T-helper 2 cell treated with Interferon-gamma antibody and Interleukin-4, amounts not matched to agents 5 μg/mL and 100 μg/mL, for 36 hours (primary cell): ENCODE data around the gene SPATS2.
A peak's percentile ranks its signal among the peaks of the same experiment; 100 is the strongest.
"Not testable (repeated sequence)": the region's sequence is repeated elsewhere in the genome, so short reads cannot be mapped to it uniquely, and the experiment has no call there.

Experiments
- DNase-seq: peaks from one replicate; pipeline ENCODE4 v3.0.0; 2021; ENCODE audit warnings: low spot score
- H3K27ac Mint-ChIP-seq: one replicate; pipeline ENCODE4 v1.8.0; 2021; ENCODE audit warnings: mild to moderate bottlenecking, mixed read lengths
- H3K27me3 Mint-ChIP-seq: one replicate; pipeline ENCODE4 v1.8.0; 2021; ENCODE audit warnings: low read depth, mixed read lengths
- H3K36me3 Mint-ChIP-seq: one replicate; pipeline ENCODE4 v1.8.0; 2021; ENCODE audit warnings: low read depth, mixed read lengths
- H3K4me1 Mint-ChIP-seq: one replicate; pipeline ENCODE4 v1.8.0; 2021; ENCODE audit warnings: low read depth, mixed read lengths
- H3K4me3 Mint-ChIP-seq: one replicate; pipeline ENCODE4 v1.8.0; 2022; ENCODE audit warnings: mild to moderate bottlenecking, moderate library complexity, mixed read lengths
- H3K9me3 Mint-ChIP-seq: one replicate; pipeline ENCODE4 v1.8.0; 2021; ENCODE audit warnings: mixed read lengths

The SPATS2 gene

GRCh38 chr12:49428793-49429192, 61.5 kb downstream of the SPATS2 start:
- H3K27ac Mint-ChIP-seq = no peak overlapping the region
- H3K4me3 Mint-ChIP-seq = no peak overlapping the region
- DNase-seq = no peak
- no peaks in the 10 kb centered on the region for H3K9me3 Mint-ChIP-seq
- no peaks in the 10 kb centered on the region for H3K36me3 Mint-ChIP-seq
- H3K4me1 Mint-ChIP-seq = no peaks in the 10 kb centered on the region
- H3K27me3 Mint-ChIP-seq = no peaks in the 10 kb centered on the region

DNA sequence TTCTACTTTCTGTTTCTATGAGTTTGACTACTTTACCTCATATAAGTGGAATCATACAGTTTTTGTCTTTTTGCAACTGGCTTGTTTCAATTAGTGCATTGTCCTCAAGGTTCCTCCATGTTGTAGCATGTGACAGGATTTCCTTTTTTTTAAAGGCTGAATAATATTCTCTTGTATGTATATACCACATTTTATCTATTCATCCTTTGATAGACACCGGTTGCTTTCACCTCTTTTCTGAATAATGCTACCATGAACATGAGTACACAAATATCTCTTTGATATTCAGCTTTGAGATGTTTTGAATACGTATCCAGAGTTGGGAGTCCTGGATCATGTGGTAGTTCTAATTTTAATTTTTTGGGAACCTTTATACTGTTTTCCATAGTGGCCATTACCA, 65.4 kb downstream of the SPATS2 start:
- H3K9me3 Mint-ChIP-seq = no peaks in the 10 kb centered on the region
- H3K36me3 Mint-ChIP-seq = no peaks in the 10 kb centered on the region
- no peak overlapping the region for H3K4me3 Mint-ChIP-seq
- no peak overlapping the region for H3K27ac Mint-ChIP-seq
- H3K27me3 Mint-ChIP-seq = no peaks in the 10 kb centered on the region
- no peak for DNase-seq
- no peaks in the 10 kb centered on the region for H3K4me1 Mint-ChIP-seq

DNA sequence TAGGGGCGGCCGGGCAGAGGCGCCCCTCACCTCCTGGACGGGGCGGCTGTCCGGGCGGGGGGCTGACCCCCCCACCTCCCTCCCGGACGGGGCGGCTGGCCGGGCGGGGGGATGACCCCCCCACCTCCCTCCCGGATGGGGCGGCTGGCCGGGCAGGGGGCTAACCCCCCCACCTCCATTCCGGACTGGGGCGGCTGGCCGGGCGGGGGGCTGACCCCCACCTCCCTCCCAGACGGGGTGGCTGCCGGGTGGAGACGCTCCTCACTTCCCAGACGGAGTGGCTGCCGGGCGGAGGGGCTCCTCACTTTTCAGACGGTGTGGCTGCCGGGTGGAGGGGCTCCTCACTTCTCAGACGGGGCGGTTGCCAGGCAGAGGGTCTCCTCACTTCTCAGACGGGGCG, 69.5 kb downstream of the SPATS2 start:
- H3K27me3 Mint-ChIP-seq, H3K36me3 Mint-ChIP-seq, H3K9me3 Mint-ChIP-seq, H3K4me1 Mint-ChIP-seq, DNase-seq, H3K27ac Mint-ChIP-seq, H3K4me3 Mint-ChIP-seq: not testable (repeated sequence)

DNA sequence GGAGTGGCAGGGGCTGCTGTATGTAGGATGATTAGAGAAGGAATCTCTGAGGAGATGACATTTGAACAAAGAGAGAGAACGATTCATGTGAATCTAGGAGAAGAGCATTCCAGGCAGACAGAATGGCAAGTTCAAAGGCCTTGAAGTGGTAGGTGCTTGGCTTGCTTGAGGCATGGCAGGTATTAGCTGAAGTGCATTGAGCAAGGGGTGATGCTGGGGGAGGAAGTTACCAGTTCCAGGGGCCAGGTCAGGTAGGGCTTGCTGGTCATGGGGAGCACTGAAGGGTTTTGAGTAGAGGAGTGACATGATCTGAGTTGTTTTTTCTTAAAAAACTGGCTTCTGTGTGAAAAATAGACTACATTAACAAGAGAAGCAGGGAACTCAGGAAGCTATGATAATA, 71.8 kb downstream of the SPATS2 start:
- H3K4me3 Mint-ChIP-seq = no peak overlapping the region
- H3K27ac Mint-ChIP-seq = no peak overlapping the region
- H3K4me1 Mint-ChIP-seq = peaks cover 4% of the 10 kb centered on the region
- no peaks in the 10 kb centered on the region for H3K27me3 Mint-ChIP-seq
- no peaks in the 10 kb centered on the region for H3K9me3 Mint-ChIP-seq
- no peak for DNase-seq
- H3K36me3 Mint-ChIP-seq = peaks cover 4% of the 10 kb centered on the region

GRCh38 chr12:49440035-49440434, 72.8 kb downstream of the SPATS2 start:
- Mint-ChIP-seq H3K9me3 (no peaks in the 10 kb centered on the region), H3K27ac (no peak overlapping the region)

GRCh38 chr12:49442915-49443314, 75.7 kb downstream of the SPATS2 start:
- DNase-seq = no peak
- no peaks in the 10 kb centered on the region for H3K27me3 Mint-ChIP-seq
- peaks cover 4% of the 10 kb centered on the region for H3K36me3 Mint-ChIP-seq
- no peak overlapping the region for H3K4me3 Mint-ChIP-seq
- H3K4me1 Mint-ChIP-seq = peaks cover 4% of the 10 kb centered on the region
- no peak overlapping the region for H3K27ac Mint-ChIP-seq
- no peaks in the 10 kb centered on the region for H3K9me3 Mint-ChIP-seq

More at GRCh38 chr12:49440035-49440434, 72.8 kb downstream of the SPATS2 start:
- H3K27me3 Mint-ChIP-seq = no peaks in the 10 kb centered on the region
- H3K4me3 Mint-ChIP-seq = no peak overlapping the region
- DNase-seq = no peak
- peaks cover 4% of the 10 kb centered on the region for H3K36me3 Mint-ChIP-seq
- H3K4me1 Mint-ChIP-seq = peaks cover 4% of the 10 kb centered on the region

- Mint-ChIP-seq H3K36me3 (peaks cover 12% of the 10 kb centered on the region), H3K27me3 (no peaks in the 10 kb centered on the region), H3K9me3 (no peaks in the 10 kb centered on the region), H3K4me1 (peaks cover 8% of the 10 kb centered on the region), H3K4me3 (no peak overlapping the region), H3K27ac (no peak overlapping the region)
- no peak for DNase-seq
Measured at GRCh38 chr12:49446571-49446970, 79.3 kb downstream of the SPATS2 start.

- H3K27me3 Mint-ChIP-seq = no peaks in the 10 kb centered on the region
- H3K9me3 Mint-ChIP-seq = no peaks in the 10 kb centered on the region
- no peak overlapping the region for H3K27ac Mint-ChIP-seq
- H3K36me3 Mint-ChIP-seq = peaks cover 11% of the 10 kb centered on the region
- H3K4me1 Mint-ChIP-seq = peaks cover 13% of the 10 kb centered on the region
- DNase-seq = no peak
- H3K4me3 Mint-ChIP-seq = no peak overlapping the region
Measured at GRCh38 chr12:49448858-49449257, 81.6 kb downstream of the SPATS2 start.

DNA sequence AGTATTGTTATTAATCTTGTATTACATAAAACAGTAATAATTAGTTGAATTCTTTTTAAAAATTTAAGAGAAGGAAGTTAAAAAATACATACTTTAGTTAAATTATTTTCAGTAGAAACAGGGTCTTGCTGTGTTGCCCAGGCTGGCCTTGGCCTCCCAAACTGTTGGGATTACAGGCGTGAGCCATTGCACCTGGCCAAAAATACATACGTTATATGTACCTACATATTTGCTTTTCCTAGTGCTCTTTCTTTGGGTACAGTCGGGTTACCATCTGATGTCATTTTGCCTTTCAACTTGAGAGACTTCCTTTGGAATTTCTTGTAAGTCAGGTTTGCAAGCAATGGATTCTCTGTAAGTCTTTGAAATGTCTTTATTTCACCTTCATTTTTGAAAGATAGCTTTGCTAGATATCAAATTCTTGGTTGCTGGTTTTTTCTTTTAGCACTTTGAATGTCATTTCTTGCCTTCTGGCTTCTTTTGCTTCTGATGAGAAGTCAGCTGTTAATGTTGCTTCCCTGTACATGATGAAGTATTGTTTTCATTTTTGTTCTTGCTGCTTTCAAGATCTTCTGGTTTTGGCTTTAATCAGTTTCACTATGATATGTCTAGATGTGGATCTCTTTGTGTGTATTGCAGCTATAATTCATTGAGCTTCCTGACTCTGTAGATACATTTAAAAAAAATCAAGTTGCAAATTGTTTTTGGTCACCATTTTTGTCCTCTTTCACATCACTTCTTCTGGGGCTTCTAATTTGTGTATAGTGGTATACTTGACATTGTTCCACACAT, 84.4 kb downstream of the SPATS2 start:
- Mint-ChIP-seq H3K27me3 (no peaks in the 10 kb centered on the region), H3K9me3 (no peaks in the 10 kb centered on the region), H3K4me1 (peaks cover 13% of the 10 kb centered on the region), H3K27ac (peak overlapping the region; percentile 78), H3K36me3 (peaks cover 11% of the 10 kb centered on the region), H3K4me3 (peak overlapping the region; percentile 52)
- no peak for DNase-seq

DNA sequence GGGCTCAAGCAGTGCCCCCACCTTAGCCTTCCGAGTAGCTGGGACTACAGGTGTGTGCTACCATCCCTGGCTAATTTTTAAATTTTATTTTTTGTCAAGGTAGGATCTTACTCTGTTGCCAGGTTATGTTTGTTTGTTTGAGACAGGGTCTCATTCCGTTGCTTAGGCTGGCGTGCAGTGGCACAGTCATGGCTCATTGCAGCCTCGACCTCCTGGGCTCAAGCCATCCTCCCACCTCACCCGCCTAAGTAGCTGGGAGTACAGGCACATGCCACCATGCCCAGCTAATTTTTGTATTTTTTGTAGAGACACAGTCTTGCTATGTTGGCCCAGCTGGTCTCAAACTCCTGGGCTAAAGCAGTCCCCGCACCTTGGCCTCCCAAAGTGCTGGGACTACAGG, 88.2 kb downstream of the SPATS2 start:
- Mint-ChIP-seq H3K27me3 (no peaks in the 10 kb centered on the region), H3K4me1 (peaks cover 11% of the 10 kb centered on the region), H3K9me3 (no peaks in the 10 kb centered on the region), H3K4me3 (no peak overlapping the region), H3K27ac (no peak overlapping the region), H3K36me3 (peaks cover 6% of the 10 kb centered on the region)
- DNase-seq = no peak

GRCh38 chr12:49456131-49456679, 88.9 kb downstream of the SPATS2 start:
- no peaks in the 10 kb centered on the region for H3K9me3 Mint-ChIP-seq
- H3K4me3 Mint-ChIP-seq = no peak overlapping the region
- DNase-seq = no peak
- H3K27ac Mint-ChIP-seq = no peak overlapping the region
- H3K4me1 Mint-ChIP-seq = peaks cover 11% of the 10 kb centered on the region
- H3K27me3 Mint-ChIP-seq = no peaks in the 10 kb centered on the region
- H3K36me3 Mint-ChIP-seq = peaks cover 4% of the 10 kb centered on the region

DNA sequence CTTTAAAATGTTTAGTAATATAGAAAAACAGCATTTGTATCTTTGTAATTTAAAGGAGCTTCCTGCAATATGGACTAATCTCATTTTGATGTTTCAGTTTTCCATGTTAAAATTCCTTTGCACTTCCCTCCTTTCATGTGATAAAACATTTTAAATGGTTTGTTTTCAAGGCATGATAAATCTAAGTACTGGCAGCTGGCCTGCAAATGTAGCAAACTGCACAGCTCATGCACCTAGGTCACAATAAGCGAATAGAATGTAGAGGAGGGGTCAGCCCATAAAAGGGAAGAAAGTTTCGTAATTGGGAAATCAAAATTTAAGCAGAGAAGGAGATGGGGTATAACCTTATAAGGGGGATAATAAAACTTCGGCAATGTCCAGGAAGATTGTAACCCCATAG, 91.6 kb downstream of the SPATS2 start:
- H3K27ac Mint-ChIP-seq = no peak overlapping the region
- no peaks in the 10 kb centered on the region for H3K4me1 Mint-ChIP-seq
- no peaks in the 10 kb centered on the region for H3K9me3 Mint-ChIP-seq
- DNase-seq = no peak
- peaks cover 2% of the 10 kb centered on the region for H3K36me3 Mint-ChIP-seq
- no peaks in the 10 kb centered on the region for H3K27me3 Mint-ChIP-seq
- H3K4me3 Mint-ChIP-seq = no peak overlapping the region

DNA sequence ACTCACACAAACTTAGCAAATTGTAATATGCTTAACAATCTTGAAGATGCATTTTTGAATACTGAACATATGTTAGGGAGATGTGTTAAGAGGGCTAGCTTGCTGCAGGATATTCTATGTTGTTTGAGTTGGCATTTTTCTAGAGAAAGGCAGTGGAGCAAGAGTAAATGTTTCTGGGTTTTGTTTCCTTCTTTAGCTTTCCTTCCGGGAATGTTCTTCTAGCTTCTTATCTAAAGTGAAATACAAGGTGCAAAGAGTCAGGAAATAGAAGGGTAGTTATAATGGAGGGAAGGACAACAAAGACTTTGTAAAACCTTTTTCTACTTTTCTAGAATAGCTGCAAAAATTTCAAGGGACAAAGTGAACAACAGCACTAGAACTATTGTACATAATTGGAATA, 94.0 kb downstream of the SPATS2 start:
- no peak overlapping the region for H3K4me3 Mint-ChIP-seq
- no peaks in the 10 kb centered on the region for H3K4me1 Mint-ChIP-seq
- H3K9me3 Mint-ChIP-seq = no peaks in the 10 kb centered on the region
- peaks cover 5% of the 10 kb centered on the region for H3K36me3 Mint-ChIP-seq
- H3K27ac Mint-ChIP-seq = no peak overlapping the region
- no peaks in the 10 kb centered on the region for H3K27me3 Mint-ChIP-seq
- no peak for DNase-seq

DNA sequence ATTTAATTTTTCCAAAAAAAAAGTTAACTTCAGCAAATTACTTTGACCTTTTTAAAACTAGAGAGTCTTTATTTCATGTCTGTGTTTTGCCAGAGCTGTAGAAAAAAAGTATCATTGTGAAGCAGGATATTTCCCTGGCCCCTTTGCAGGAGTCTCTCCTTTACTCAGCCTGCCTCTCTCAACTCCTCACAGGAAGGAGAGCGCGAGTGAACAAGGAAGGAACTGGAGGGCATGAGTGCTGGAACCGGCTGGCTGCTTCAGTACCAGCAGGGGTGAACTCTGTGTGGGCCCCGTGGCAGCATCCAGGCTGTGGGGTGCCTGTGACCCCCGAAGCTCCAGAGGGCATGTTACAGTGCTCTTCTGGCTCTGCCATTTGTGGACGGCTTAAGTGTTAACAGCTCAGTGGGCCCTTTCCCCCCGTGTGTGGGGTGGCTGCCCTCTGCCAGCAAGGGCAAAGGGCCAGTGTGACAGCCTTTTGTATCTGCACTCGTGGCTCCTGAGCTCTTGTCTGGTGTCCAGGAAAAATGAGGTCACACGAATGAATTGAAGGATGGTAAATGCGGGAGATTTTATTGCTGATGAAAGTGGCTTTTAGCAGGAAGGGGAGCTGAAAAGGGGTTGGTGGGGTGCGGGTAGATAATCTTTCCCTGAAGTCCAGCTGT, 95.0 kb downstream of the SPATS2 start:
- Mint-ChIP-seq H3K27ac (no peak overlapping the region), H3K36me3 (peaks cover 5% of the 10 kb centered on the region), H3K27me3 (no peaks in the 10 kb centered on the region), H3K4me3 (no peak overlapping the region), H3K4me1 (no peaks in the 10 kb centered on the region), H3K9me3 (no peaks in the 10 kb centered on the region)
- DNase-seq = no peak
